Natural killer cell (primary cell): ENCODE data around the gene B3GALT5. TPM values are rescaled to one million over a fixed set of nuclear protein-coding genes. Genes with fewer than 3 reads are reported as not detected.

Source experiments
- ATAC-seq, 3 donors: fragments of 150-1000 bp in 2 of 3; fragments of 200-7000 bp in 1 of 3; cut with Tn5 transposase; 1 replicate in 1 of 3; 2 replicates in 2 of 3; pipeline ENCODE4 v1.10.0; 2021; ENCODE audit warnings: mild to moderate bottlenecking in 2 of 3, moderate library complexity in 2 of 3
- DNase-seq, 2 donors: peaks; one replicate each; pipeline versions ENCODE4 v3.0.0 to v3.0.0-alpha.2; 2013 to 2021; ENCODE audit warnings: mixed read lengths in 1 of 2
- H3K27ac ChIP-seq: one replicate; pipeline ENCODE4 v1.5.1; 2013; ENCODE audit warnings: mild to moderate bottlenecking, low read length
- H3K27me3 ChIP-seq: one replicate; pipeline ENCODE4 v1.6.1; 2013; ENCODE audit warnings: low read length; ENCODE audit not compliant: control insufficient read depth, insufficient read depth
- H3K36me3 ChIP-seq: one replicate; pipeline ENCODE4 v1.6.1; 2013; ENCODE audit warnings: low read length; ENCODE audit not compliant: control insufficient read depth, insufficient read depth
- H3K4me1 ChIP-seq: one replicate; pipeline ENCODE4 v1.6.1; 2013; ENCODE audit warnings: low read length; ENCODE audit not compliant: control insufficient read depth, insufficient read depth
- H3K4me3 ChIP-seq: one replicate; pipeline ENCODE4 v1.5.1; 2013; ENCODE audit warnings: low read length
- H3K9me3 ChIP-seq: one replicate; pipeline ENCODE4 v1.6.1; 2013; ENCODE audit warnings: low read length; ENCODE audit not compliant: control insufficient read depth, insufficient read depth
- H3K27ac Mint-ChIP-seq, 2 donors: one replicate each; pipeline ENCODE4 v1.8.0; 2022; ENCODE audit warnings: mild to moderate bottlenecking in 2 of 2, mixed read lengths in 2 of 2, moderate library complexity in 1 of 2
- H3K27me3 Mint-ChIP-seq, 2 donors: one replicate each; pipeline ENCODE4 v1.8.0; 2022; ENCODE audit warnings: low read depth in 2 of 2, mixed read lengths in 2 of 2
- H3K36me3 Mint-ChIP-seq: one replicate; pipeline ENCODE4 v1.8.0; 2022; ENCODE audit warnings: mixed read lengths
- H3K4me1 Mint-ChIP-seq, 2 donors: one replicate each; pipeline ENCODE4 v1.8.0; 2022; ENCODE audit warnings: mixed read lengths in 2 of 2
- H3K4me3 Mint-ChIP-seq: one replicate; pipeline ENCODE4 v1.8.0; 2022; ENCODE audit warnings: mild to moderate bottlenecking, moderate library complexity, mixed read lengths
- H3K9me3 Mint-ChIP-seq, 2 donors: one replicate each; pipeline ENCODE4 v1.8.0; 2022; ENCODE audit warnings: mixed read lengths in 2 of 2
- whole genome bisulfite sequencing: methylation state at CpG from one replicate; pipeline ENCODE4 v1.1.7; 2013; ENCODE audit warnings: missing lambda C conversion rate; ENCODE audit not compliant: insufficient coverage; 5-methylcytosine and 5-hydroxymethylcytosine counted together
- intact Hi-C: fragments of 100-400 bp; cut with micrococcal nuclease; formaldehyde crosslinking; loops from one replicate; pipeline ENCODE4 v1.14.2; 2022
- total RNA-seq, 4 donors: library from RNA; stranded (reverse); fragments of 120-200 nt in 1 of 4; gene quantifications; one replicate each; pipeline versions ENCODE4 v1.2.3 to v1.2.4, GENCODE V29; 2013 to 2022
- TF ChIP-seq, protein P1 (sequence below): fragments of 200-600 bp; IDR thresholded peaks from one replicate; pipeline ENCODE4 v1.8.0; 2022; ENCODE audit warnings: antibody characterized with exemption

Gene B3GALT5
- total RNA-seq, 3 donors from 2014 or later (not counting 1 experiment from before 2014, with no cell fraction given) = 0.05 TPM; not detected in 2

DNA sequence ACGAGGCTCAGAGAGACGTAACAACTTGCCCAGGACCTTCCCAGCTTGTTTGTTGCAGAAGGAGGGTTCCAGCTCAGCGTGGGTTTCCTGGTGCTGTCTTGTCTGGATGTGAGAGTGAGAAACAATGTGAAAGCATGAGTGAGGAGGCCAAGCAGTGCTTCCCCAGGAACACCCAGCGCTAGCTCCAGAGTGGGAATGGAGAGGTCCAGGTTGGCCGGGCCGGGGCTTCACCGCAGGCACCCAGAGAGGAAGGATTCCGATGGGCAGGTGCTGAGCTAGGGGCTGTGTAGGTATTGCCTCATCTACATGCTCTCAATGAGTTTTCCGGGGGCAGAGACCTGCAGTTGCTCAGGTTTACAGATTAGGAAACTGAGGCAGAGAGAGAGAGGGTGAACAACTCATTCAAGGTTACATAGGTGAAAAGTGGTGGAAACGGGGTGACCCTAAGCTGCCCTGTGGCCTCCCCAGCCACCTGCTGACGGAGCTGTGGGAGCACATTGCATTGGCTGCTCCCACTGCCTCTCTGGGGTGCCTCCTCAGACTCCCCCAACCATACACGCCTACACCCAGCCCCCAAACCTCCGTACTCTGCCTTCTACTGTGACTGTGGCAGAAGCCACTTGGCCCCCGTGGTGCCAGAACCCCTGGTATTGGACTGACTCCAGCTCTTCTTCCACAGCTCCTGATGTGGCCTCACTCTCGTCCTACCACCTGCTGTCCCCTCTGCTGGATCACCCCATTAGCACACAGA, 51.2 kb downstream of the B3GALT5 start:
- H3K4me3 ChIP-seq = no peak overlapping the region
- H3K4me1 Mint-ChIP-seq = no peaks in the 10 kb centered on the region
- H3K27me3 ChIP-seq = no peaks in the 10 kb centered on the region
- H3K9me3 Mint-ChIP-seq = no peaks in the 10 kb centered on the region
- no peak overlapping the region for H3K27ac Mint-ChIP-seq
- no peak overlapping the region for H3K4me3 Mint-ChIP-seq
- no peaks in the 10 kb centered on the region for H3K4me1 ChIP-seq
- H3K27me3 Mint-ChIP-seq = peaks cover 10 to 18% of the 10 kb centered on the region in 2 donors
- H3K36me3 Mint-ChIP-seq = no peaks in the 10 kb centered on the region
- ATAC-seq (no peak), DNase-seq (no peak)
- no peaks in the 10 kb centered on the region for H3K9me3 ChIP-seq
- no peaks in the 10 kb centered on the region for H3K36me3 ChIP-seq
- intact Hi-C loops = no loop called here
- TF ChIP-seq, protein P1, sequence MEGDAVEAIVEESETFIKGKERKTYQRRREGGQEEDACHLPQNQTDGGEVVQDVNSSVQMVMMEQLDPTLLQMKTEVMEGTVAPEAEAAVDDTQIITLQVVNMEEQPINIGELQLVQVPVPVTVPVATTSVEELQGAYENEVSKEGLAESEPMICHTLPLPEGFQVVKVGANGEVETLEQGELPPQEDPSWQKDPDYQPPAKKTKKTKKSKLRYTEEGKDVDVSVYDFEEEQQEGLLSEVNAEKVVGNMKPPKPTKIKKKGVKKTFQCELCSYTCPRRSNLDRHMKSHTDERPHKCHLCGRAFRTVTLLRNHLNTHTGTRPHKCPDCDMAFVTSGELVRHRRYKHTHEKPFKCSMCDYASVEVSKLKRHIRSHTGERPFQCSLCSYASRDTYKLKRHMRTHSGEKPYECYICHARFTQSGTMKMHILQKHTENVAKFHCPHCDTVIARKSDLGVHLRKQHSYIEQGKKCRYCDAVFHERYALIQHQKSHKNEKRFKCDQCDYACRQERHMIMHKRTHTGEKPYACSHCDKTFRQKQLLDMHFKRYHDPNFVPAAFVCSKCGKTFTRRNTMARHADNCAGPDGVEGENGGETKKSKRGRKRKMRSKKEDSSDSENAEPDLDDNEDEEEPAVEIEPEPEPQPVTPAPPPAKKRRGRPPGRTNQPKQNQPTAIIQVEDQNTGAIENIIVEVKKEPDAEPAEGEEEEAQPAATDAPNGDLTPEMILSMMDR = no peak
- no peak overlapping the region for H3K27ac ChIP-seq
- WGBS = 80% methylated on average over 15 of the region's 15 CpGs

DNA sequence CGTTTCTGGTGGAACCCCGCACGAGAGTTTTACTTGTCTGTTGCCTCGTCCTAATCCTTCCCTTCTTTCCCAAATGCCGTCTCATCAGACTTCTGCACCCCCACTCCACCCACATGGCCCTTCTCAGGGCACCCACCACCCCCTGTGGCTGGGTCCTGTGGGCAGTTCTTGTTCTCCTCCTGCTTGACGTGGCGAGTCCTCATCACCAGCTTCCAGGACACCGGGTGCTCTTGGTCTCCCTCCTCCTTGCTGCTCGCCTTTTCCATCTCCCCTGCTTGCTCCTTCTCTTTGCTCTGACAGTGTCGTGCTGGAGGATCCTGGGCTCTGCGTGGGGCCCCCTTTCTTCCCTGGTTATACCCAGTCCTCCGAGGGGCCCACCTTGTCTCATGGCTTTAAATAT, 51.8 kb downstream of the B3GALT5 start:
- H3K4me3 ChIP-seq = no peak overlapping the region
- ATAC-seq (no peak), DNase-seq (no peak)
- Mint-ChIP-seq H3K9me3 (no peaks in the 10 kb centered on the region), H3K36me3 (no peaks in the 10 kb centered on the region), H3K27ac (no peak overlapping the region), H3K4me3 (no peak overlapping the region), H3K27me3 (peaks cover 9 to 13% of the 10 kb centered on the region in 2 donors), H3K4me1 (no peaks in the 10 kb centered on the region)
- intact Hi-C loops = no loop called here
- H3K27ac ChIP-seq = no peak overlapping the region
- TF ChIP-seq, protein P1 = no peak
- H3K4me1 ChIP-seq = no peaks in the 10 kb centered on the region
- H3K27me3 ChIP-seq = no peaks in the 10 kb centered on the region
- no peaks in the 10 kb centered on the region for H3K9me3 ChIP-seq
- H3K36me3 ChIP-seq = no peaks in the 10 kb centered on the region
- WGBS = 88% methylated on average over 11 of the region's 12 CpGs

DNA sequence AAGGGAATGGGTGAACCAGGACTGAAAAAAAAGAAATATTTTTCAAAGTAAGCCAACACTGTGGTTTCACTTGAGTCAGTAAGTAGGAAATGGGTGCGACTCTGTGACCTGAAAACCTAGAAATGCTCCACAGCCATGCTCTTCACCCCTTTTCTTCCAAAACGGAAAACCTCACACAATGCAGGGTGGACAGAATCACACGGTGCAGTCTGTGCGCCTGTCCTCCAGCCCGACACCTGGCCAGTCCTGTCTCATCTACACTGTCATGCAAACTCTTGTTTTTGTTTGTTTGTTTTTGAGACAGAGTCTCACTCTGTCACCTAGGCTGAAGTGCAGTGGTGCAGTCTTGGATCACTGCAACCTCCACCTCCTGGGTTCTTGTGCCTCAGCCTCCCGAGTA, 53.3 kb downstream of the B3GALT5 start:
- no peaks in the 10 kb centered on the region for H3K36me3 ChIP-seq
- no peaks in the 10 kb centered on the region for H3K36me3 Mint-ChIP-seq
- WGBS = 71% methylated on average over 6 of the region's 6 CpGs

More for the DNA sequence above, 53.3 kb downstream of the B3GALT5 start:
- Histone ChIP-seq H3K27ac (no peak overlapping the region), H3K4me3 (no peak overlapping the region), H3K9me3 (no peaks in the 10 kb centered on the region), H3K4me1 (no peaks in the 10 kb centered on the region), H3K27me3 (no peaks in the 10 kb centered on the region)
- intact Hi-C loops = no loop called here
- Mint-ChIP-seq H3K9me3 (no peaks in the 10 kb centered on the region), H3K27me3 (peaks cover 0 to 7% of the 10 kb centered on the region in 2 donors), H3K4me3 (no peak overlapping the region), H3K27ac (no peak overlapping the region), H3K4me1 (no peaks in the 10 kb centered on the region)
- ATAC-seq (no peak), DNase-seq (no peak)
- TF ChIP-seq, protein P1 = no peak
